NT2/D1 (cell line): Measurements from ENCODE around the gene ZNF226.
"Not testable (repeated sequence)": the region's sequence is repeated elsewhere in the genome, so short reads cannot be mapped to it uniquely, and the experiment has no call there.

ENCODE experiments used
- SUZ12 ChIP-seq: IDR thresholded peaks from 2 replicates; pipeline ENCODE4 v1.6.1; 2011; ENCODE audit not compliant: insufficient read length, insufficient read depth; ENCODE audit errors: extremely low read depth
- YY1 ChIP-seq: IDR thresholded peaks from 2 replicates; pipeline ENCODE4 v1.6.1; 2011; ENCODE audit not compliant: insufficient read length, insufficient read depth
- ZNF274 ChIP-seq: IDR thresholded peaks from 2 replicates; pipeline ENCODE4 v1.6.1; 2011; ENCODE audit warnings: mild to moderate bottlenecking, low read depth, low read length

- TF ChIP-seq SUZ12, YY1, ZNF274: not testable (repeated sequence)
These were observed 56.4 kb downstream of the ZNF226 start for GRCh38 chr19:44221291-44221690.
